ENCODE results near the gene OPN1SW.

- TF ChIP-seq CTCF (IDR thresholded peaks at IDR 0.05) (no peak), POLR2A (IDR thresholded peaks at IDR 0.05) (no peak)
Measured at GRCh38 chr7:128744366-128744905, 31.2 kb downstream of the OPN1SW start.

Data from testis (tissue), 2 donors.